Measurements from ENCODE around the gene NUDT15.
"Not testable (repeated sequence)": the region's sequence is repeated elsewhere in the genome, so short reads cannot be mapped to it uniquely, and the experiment has no call there.

NUDT15 gene

GRCh38 chr13:48037346-48038173 is at the start of gene NUDT15:
Gene NUDT15, plus strand, starts transcription at chr13:48037726. Its CDS starts 21 bp downstream, at chr13:48037747.
- peak; percentile 96 for DNase-seq

- DNase-seq: no peak
These were observed 47.1 kb upstream of the NUDT15 start for GRCh38 chr13:47990427-47990826.

- DNase-seq: no peak
These were observed 46.5 kb upstream of the NUDT15 start for GRCh38 chr13:47990920-47991466.

GRCh38 chr13:47991859-47992258 is 45.7 kb upstream of the NUDT15 start:
- no peak for DNase-seq

- no peak for DNase-seq
These were observed 40.1 kb upstream of the NUDT15 start for GRCh38 chr13:47997384-47997783.

- DNase-seq: no peak
These were observed 37.6 kb upstream of the NUDT15 start for GRCh38 chr13:47999973-48000372.

- DNase-seq: peak; percentile 51
These were observed 36.9 kb upstream of the NUDT15 start for GRCh38 chr13:48000559-48001113.

- DNase-seq: peak; percentile 94
These were observed 36.2 kb upstream of the NUDT15 start, which contains the start of gene SUCLA2 for GRCh38 chr13:48001114-48001881. Gene SUCLA2, minus strand, starts transcription at chr13:48001273. Its CDS starts 4 bp downstream, at chr13:48001269.

GRCh38 chr13:48001999-48002398 is 35.5 kb upstream of the NUDT15 start:
- not testable (repeated sequence) for DNase-seq

GRCh38 chr13:48004201-48004600 is 33.3 kb upstream of the NUDT15 start:
- no peak for DNase-seq

GRCh38 chr13:48006396-48006795 is 31.1 kb upstream of the NUDT15 start:
- no peak for DNase-seq

GRCh38 chr13:48009284-48009683 is 28.2 kb upstream of the NUDT15 start:
- no peak for DNase-seq

- DNase-seq: no peak
These were observed 26.8 kb upstream of the NUDT15 start for GRCh38 chr13:48010698-48011097.

- DNase-seq: no peak
These were observed 24.9 kb upstream of the NUDT15 start for GRCh38 chr13:48012668-48013067.

GRCh38 chr13:48014359-48014758 is 23.2 kb upstream of the NUDT15 start:
- no peak for DNase-seq

- DNase-seq: no peak
These were observed 18.9 kb upstream of the NUDT15 start for GRCh38 chr13:48018637-48019036.

- no peak for DNase-seq
These were observed 17.7 kb upstream of the NUDT15 start for GRCh38 chr13:48019796-48020195.

GRCh38 chr13:48028066-48028465 is 9.5 kb upstream of the NUDT15 start:
- DNase-seq: no peak

GRCh38 chr13:48029859-48030258 is 7.7 kb upstream of the NUDT15 start:
- DNase-seq: no peak

- no peak for DNase-seq
These were observed 1.2 kb downstream of the NUDT15 start for GRCh38 chr13:48038761-48039160.

- no peak for DNase-seq
These were observed 2.5 kb downstream of the NUDT15 start for GRCh38 chr13:48040049-48040448.

- no peak for DNase-seq
These were observed 3.4 kb downstream of the NUDT15 start for GRCh38 chr13:48040896-48041295.

GRCh38 chr13:48042894-48043293 is 5.4 kb downstream of the NUDT15 start:
- DNase-seq: no peak

All from right hindlimb (tissue), 1 donor.